ENCODE data around the gene SLCO4C1.

Gene SLCO4C1

GRCh38 chr5:102312586-102313370, 16.7 kb upstream of the SLCO4C1 start:
- no peak for TF ChIP-seq CTCF (IDR thresholded peaks at IDR 0.05; ENCODE audit: extremely low read depth, insufficient read depth, missing control alignments)
- in situ Hi-C loops (cut with MboI; ENCODE audit: low pct_unique_long_range_greater_than_20kb, low sequenced_read_pairs, unreplicated experiment) = no loop called here
- no peak for DNase-seq (ENCODE audit: low spot score)

- in situ Hi-C loops (cut with MboI; ENCODE audit: low pct_unique_long_range_greater_than_20kb, low sequenced_read_pairs, unreplicated experiment) = no loop called here
- TF ChIP-seq CTCF (IDR thresholded peaks at IDR 0.05; ENCODE audit: extremely low read depth, insufficient read depth, missing control alignments) = no peak
- no peak for DNase-seq (ENCODE audit: low spot score)
Measured at GRCh38 chr5:102309586-102309985, 13.5 kb upstream of the SLCO4C1 start.

GRCh38 chr5:102307232-102307631, 11.1 kb upstream of the SLCO4C1 start:
- in situ Hi-C loops (cut with MboI; ENCODE audit: low pct_unique_long_range_greater_than_20kb, low sequenced_read_pairs, unreplicated experiment) = no loop called here
- TF ChIP-seq CTCF (IDR thresholded peaks at IDR 0.05; ENCODE audit: extremely low read depth, insufficient read depth, missing control alignments) = no peak
- DNase-seq (ENCODE audit: low spot score) = no peak

- TF ChIP-seq CTCF (IDR thresholded peaks at IDR 0.05; ENCODE audit: extremely low read depth, insufficient read depth, missing control alignments) = no peak
- in situ Hi-C loops (cut with MboI; ENCODE audit: low pct_unique_long_range_greater_than_20kb, low sequenced_read_pairs, unreplicated experiment) = no loop called here
- no peak for DNase-seq (ENCODE audit: low spot score)
Measured at GRCh38 chr5:102306121-102306520, 10.0 kb upstream of the SLCO4C1 start.

- no peak for DNase-seq (ENCODE audit: low spot score)
Measured at GRCh38 chr5:102295534-102296177, 428 bp downstream of the SLCO4C1 start.

GRCh38 chr5:102294886-102295395, 1.1 kb downstream of the SLCO4C1 start:
- no peak for DNase-seq (ENCODE audit: low spot score)
- TF ChIP-seq CTCF (IDR thresholded peaks at IDR 0.05; ENCODE audit: extremely low read depth, insufficient read depth, missing control alignments) = no peak
- in situ Hi-C loops (cut with MboI; ENCODE audit: low pct_unique_long_range_greater_than_20kb, low sequenced_read_pairs, unreplicated experiment) = no loop called here

More at GRCh38 chr5:102295534-102296177, 428 bp downstream of the SLCO4C1 start:
- TF ChIP-seq CTCF (IDR thresholded peaks at IDR 0.05; ENCODE audit: extremely low read depth, insufficient read depth, missing control alignments) = no peak
- in situ Hi-C loops (cut with MboI; ENCODE audit: low pct_unique_long_range_greater_than_20kb, low sequenced_read_pairs, unreplicated experiment) = no loop called here
